ENCODE data around the gene ACADS. TPM values are rescaled to one million over a fixed set of nuclear protein-coding genes. Genes with fewer than 3 reads are reported as not detected.

ACADS gene
- polyA plus RNA-seq, 1 experiment, result 4.0 TPM

DNA sequence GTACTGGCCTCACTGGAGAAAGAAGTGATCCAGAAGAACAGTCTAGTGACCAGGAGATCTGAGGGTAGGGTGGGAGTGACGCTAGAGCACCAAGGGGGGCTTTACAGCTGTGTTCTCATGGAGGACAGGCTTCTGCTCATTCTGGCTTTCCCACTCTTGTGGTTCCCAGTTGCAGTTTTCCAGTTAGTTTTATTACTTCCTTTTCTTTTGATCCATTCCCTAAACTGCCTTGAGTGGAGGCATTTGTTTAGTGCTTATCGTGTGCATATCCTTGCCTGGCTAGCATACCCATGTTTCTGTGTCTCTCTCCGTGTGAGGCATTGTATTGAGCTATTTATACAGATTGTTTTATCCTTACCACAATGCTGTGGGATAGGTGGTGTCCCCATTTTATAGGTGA, 34.6 kb upstream of the ACADS start:
- CTCF ChIA-PET, result interaction anchor here (1.3 kb wide), 1 partner anchor 44 kb away, joined by 4 read pairs; no protein-coding TSS in a partner anchor

DNA sequence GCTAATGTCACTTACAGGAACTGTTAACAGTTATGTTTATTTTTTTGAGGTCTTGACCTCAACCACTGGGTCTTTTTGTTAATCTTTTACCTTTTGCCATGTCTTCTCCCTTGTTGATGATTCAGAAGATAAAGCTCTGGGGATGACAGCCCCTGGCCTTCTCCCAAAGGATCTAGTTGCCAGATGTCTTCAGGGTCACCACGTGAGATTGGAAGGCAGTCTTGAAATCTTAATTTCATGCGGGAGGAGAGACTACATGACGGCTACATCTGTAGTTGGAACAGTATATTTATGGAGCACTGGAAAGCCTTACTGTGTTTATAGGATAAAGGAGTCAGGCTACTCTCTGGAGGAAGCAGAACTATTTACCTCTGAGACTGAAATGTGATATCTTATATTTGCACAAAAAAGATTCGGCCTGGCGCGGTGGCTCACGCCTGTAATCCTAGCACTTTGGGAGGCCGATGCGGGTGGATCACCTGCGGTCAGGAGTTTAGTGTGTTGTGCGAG, 33.0 kb upstream of the ACADS start:
- H3K27me3 ChIP-seq (ENCODE audit: control insufficient read depth, insufficient read depth, low read length), result no peaks in the 10 kb centered on the region
- no peak overlapping the region for H3K27ac ChIP-seq (ENCODE audit: low read depth, low read length)
- TF ChIP-seq, protein P1, sequence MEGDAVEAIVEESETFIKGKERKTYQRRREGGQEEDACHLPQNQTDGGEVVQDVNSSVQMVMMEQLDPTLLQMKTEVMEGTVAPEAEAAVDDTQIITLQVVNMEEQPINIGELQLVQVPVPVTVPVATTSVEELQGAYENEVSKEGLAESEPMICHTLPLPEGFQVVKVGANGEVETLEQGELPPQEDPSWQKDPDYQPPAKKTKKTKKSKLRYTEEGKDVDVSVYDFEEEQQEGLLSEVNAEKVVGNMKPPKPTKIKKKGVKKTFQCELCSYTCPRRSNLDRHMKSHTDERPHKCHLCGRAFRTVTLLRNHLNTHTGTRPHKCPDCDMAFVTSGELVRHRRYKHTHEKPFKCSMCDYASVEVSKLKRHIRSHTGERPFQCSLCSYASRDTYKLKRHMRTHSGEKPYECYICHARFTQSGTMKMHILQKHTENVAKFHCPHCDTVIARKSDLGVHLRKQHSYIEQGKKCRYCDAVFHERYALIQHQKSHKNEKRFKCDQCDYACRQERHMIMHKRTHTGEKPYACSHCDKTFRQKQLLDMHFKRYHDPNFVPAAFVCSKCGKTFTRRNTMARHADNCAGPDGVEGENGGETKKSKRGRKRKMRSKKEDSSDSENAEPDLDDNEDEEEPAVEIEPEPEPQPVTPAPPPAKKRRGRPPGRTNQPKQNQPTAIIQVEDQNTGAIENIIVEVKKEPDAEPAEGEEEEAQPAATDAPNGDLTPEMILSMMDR (IDR thresholded peaks at IDR 0.05; ENCODE audit: low read depth, low read length), result no peak
- ChIA-PET POLR2A (no interaction called here), CTCF (interaction anchor here (1.3 kb wide), 1 partner anchor 44 kb away, joined by 6 read pairs; no protein-coding TSS in a partner anchor)
- no peak for DNase-seq (ENCODE audit: low read depth, low spot score)
- no peaks in the 10 kb centered on the region for H3K9me3 ChIP-seq (ENCODE audit: control insufficient read depth, insufficient read depth, low read length)
- no peak overlapping the region for H3K4me3 ChIP-seq (ENCODE audit: low read depth, low read length)

More for the DNA sequence above, 34.6 kb upstream of the ACADS start:
- Histone ChIP-seq H3K27ac (ENCODE audit: low read depth, low read length) (no peak overlapping the region), H3K4me3 (ENCODE audit: low read depth, low read length) (no peak overlapping the region), H3K27me3 (ENCODE audit: control insufficient read depth, insufficient read depth, low read length) (no peaks in the 10 kb centered on the region), H3K9me3 (ENCODE audit: control insufficient read depth, insufficient read depth, low read length) (no peaks in the 10 kb centered on the region; the same call in 1 of the 2 replicates)
- TF ChIP-seq, protein P1 (IDR thresholded peaks at IDR 0.05; ENCODE audit: low read depth, low read length), result no peak
- POLR2A ChIA-PET, result no interaction called here
- no peak for DNase-seq (ENCODE audit: low read depth, low spot score)

DNA sequence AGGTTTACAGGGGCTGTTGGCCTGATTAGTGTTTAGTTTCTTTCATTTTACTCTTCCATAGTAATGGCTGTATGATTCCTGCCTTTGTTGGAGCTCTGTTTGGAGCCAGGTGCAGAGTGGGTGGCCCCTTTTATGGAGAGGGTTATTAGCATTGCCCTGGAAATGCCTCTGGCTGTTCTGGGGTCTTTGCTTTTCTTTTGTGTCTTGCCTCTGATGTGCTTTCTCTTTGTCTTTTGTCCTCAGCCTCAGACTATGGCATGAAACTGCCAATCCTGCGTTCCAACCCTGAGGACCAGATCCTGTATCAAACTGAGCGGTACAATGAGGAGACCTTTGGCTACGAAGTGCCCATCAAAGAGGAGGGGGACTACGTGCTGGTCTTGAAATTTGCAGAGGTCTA, 31.8 kb upstream of the ACADS start:
- no peak for DNase-seq (ENCODE audit: low read depth, low spot score)
- TF ChIP-seq, protein P1 (IDR thresholded peaks at IDR 0.05; ENCODE audit: low read depth, low read length), result no peak
- Histone ChIP-seq H3K27ac (ENCODE audit: low read depth, low read length) (no peak overlapping the region), H3K27me3 (ENCODE audit: control insufficient read depth, insufficient read depth, low read length) (no peaks in the 10 kb centered on the region), H3K9me3 (ENCODE audit: control insufficient read depth, insufficient read depth, low read length) (no peaks in the 10 kb centered on the region), H3K4me3 (ENCODE audit: low read depth, low read length) (no peak overlapping the region)
- ChIA-PET CTCF (no interaction called here), POLR2A (no interaction called here)

DNA sequence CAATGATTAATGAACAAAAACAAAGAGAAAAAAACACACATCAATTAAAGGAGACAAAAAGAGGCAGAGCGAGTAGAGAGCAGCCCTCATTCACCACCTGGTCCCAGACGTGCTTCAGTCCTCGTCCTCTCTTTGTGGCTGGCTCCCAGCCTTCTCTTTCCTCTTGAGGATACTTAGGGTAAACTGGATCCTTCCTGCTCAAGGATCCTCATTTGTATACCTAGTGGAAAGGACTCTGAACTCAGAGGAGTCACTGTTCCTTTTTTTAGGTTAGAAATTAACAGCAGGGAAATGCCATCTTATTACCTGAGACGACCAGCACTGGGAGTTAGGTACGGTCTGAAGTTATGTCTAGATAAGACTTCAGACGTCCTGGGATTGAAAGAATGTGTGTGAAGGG, 29.0 kb upstream of the ACADS start:
- Histone ChIP-seq H3K27ac (ENCODE audit: low read depth, low read length) (no peak overlapping the region), H3K9me3 (ENCODE audit: control insufficient read depth, insufficient read depth, low read length) (no peaks in the 10 kb centered on the region), H3K4me3 (ENCODE audit: low read depth, low read length) (no peak overlapping the region), H3K27me3 (ENCODE audit: control insufficient read depth, insufficient read depth, low read length) (no peaks in the 10 kb centered on the region)
- ChIA-PET POLR2A (no interaction called here), CTCF (no interaction called here)
- no peak for DNase-seq (ENCODE audit: low read depth, low spot score)
- TF ChIP-seq, protein P1 (IDR thresholded peaks at IDR 0.05; ENCODE audit: low read depth, low read length), result no peak

DNA sequence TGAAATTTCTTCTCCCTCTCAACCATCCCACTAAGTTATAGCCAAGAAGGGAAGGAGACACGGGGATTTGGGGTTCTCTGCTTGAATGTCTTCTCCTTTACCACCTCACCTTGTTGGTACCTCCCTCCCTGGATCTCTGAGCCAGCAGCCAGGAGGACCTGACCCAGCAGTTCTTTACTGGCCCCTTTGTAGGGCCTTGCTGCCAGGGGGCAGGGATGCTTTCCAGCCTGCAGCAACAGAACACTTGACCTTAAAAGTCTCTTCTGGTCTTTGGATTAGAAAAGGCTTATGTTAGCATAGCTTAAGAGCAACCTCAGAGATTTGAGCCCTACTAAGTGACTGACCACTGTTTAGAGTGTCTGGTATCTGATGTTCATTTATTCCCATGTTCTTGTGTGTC, 28.3 kb upstream of the ACADS start:
- Histone ChIP-seq H3K9me3 (ENCODE audit: control insufficient read depth, insufficient read depth, low read length) (no peaks in the 10 kb centered on the region), H3K4me3 (ENCODE audit: low read depth, low read length) (no peak overlapping the region), H3K27me3 (ENCODE audit: control insufficient read depth, insufficient read depth, low read length) (no peaks in the 10 kb centered on the region), H3K27ac (ENCODE audit: low read depth, low read length) (no peak overlapping the region)
- ChIA-PET CTCF (interaction anchor here (0.6 to 0.8 kb wide), 2 partner anchors 12 to 114 kb away, joined by 3 read pairs; no protein-coding TSS in a partner anchor), POLR2A (no interaction called here)
- TF ChIP-seq, protein P1 (IDR thresholded peaks at IDR 0.05; ENCODE audit: low read depth, low read length), result no peak
- no peak for DNase-seq (ENCODE audit: low read depth, low spot score)
